ENCODE results near the gene POLK.
A peak's percentile ranks its signal among the peaks of the same experiment; 100 is the strongest.

POLK gene

GRCh38 chr5:75510417-75510835 is 1.3 kb upstream of the POLK start:
- peak overlapping the region; percentile 74 for H3K9ac ChIP-seq (ENCODE audit: low read depth, low read length)
- peak overlapping the region; percentile 78 for H3K27ac ChIP-seq (ENCODE audit: low read depth, low read length)

GRCh38 chr5:75510836-75511434 is 756 bp upstream of the POLK start:
- peak overlapping the region; percentile 78 for H3K27ac ChIP-seq (ENCODE audit: low read depth, low read length)

More at GRCh38 chr5:75510417-75510835, 1.3 kb upstream of the POLK start:
- H3K4me1 ChIP-seq (ENCODE audit: control insufficient read depth, insufficient read depth, low read length) = peaks cover 15% of the 10 kb centered on the region
- peaks cover 3% of the 10 kb centered on the region; the same call in 1 of the 2 replicates for H3K36me3 ChIP-seq (ENCODE audit: control insufficient read depth, insufficient read depth, low read length)
- H3K4me3 ChIP-seq (ENCODE audit: low read depth, low read length) = peak overlapping the region; percentile 100
- H3K9me3 ChIP-seq (ENCODE audit: control insufficient read depth, insufficient read depth, low read length) = no peaks in the 10 kb centered on the region
- no peaks in the 10 kb centered on the region for H3K27me3 ChIP-seq (ENCODE audit: control insufficient read depth, insufficient read depth, low read length)

DNA sequence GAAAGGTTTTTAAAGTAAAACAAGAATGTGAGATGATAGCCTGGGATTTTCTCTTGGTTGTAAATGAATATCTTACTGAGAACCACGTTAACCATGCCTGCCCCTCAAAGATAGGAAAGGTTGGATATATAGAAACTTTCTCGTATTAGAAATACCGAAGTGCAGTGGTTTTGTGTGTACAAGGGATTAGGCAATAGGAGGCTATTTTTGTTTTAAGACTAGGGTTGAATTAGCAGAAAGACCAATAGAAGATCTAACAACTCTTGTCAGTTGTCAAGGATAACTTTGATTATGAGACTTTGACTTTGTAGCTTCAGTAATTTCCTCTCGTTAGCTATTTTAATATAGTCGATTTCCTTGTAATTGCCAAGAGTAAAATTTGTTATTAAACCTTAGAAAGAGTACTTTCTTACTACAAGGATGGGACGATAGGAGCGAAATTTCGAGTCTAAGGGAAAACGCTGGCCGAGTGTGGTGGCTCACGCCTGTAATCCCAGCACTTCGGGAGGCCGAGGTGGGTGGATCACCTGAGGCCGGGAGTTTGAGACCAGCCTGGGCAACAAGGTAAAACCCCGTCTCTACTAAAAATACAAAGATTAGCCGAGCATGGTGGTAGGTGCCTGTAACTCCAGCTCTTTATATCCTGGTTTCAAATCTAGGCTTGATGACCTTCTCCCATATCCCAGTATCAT is 838 bp downstream of the POLK start:
- Histone ChIP-seq H3K9ac (ENCODE audit: low read depth, low read length) (peak overlapping the region; percentile 61; the same call in 1 of the 2 replicates), H3K36me3 (ENCODE audit: control insufficient read depth, insufficient read depth, low read length) (no peaks in the 10 kb centered on the region), H3K4me3 (ENCODE audit: low read depth, low read length) (peak overlapping the region; percentile 100), H3K27me3 (ENCODE audit: control insufficient read depth, insufficient read depth, low read length) (no peaks in the 10 kb centered on the region), H3K4me1 (ENCODE audit: control insufficient read depth, insufficient read depth, low read length) (peaks cover 15% of the 10 kb centered on the region), H3K9me3 (ENCODE audit: control insufficient read depth, insufficient read depth, low read length) (no peaks in the 10 kb centered on the region), H3K27ac (ENCODE audit: low read depth, low read length) (peak overlapping the region; percentile 65)

More at GRCh38 chr5:75510836-75511434, 756 bp upstream of the POLK start:
- H3K27me3 ChIP-seq (ENCODE audit: control insufficient read depth, insufficient read depth, low read length) = no peaks in the 10 kb centered on the region
- H3K4me1 ChIP-seq (ENCODE audit: control insufficient read depth, insufficient read depth, low read length) = peaks cover 15% of the 10 kb centered on the region
- no peaks in the 10 kb centered on the region for H3K36me3 ChIP-seq (ENCODE audit: control insufficient read depth, insufficient read depth, low read length)
- no peaks in the 10 kb centered on the region for H3K9me3 ChIP-seq (ENCODE audit: control insufficient read depth, insufficient read depth, low read length)
- H3K9ac ChIP-seq (ENCODE audit: low read depth, low read length) = peak overlapping the region; percentile 74
- H3K4me3 ChIP-seq (ENCODE audit: low read depth, low read length) = peak overlapping the region; percentile 100

- Histone ChIP-seq H3K27ac (ENCODE audit: low read depth, low read length) (no peak overlapping the region), H3K27me3 (ENCODE audit: control insufficient read depth, insufficient read depth, low read length) (no peaks in the 10 kb centered on the region), H3K4me3 (ENCODE audit: low read depth, low read length) (no peak overlapping the region), H3K9me3 (ENCODE audit: control insufficient read depth, insufficient read depth, low read length) (no peaks in the 10 kb centered on the region), H3K4me1 (ENCODE audit: control insufficient read depth, insufficient read depth, low read length) (peaks cover 15% of the 10 kb centered on the region), H3K36me3 (ENCODE audit: control insufficient read depth, insufficient read depth, low read length) (no peaks in the 10 kb centered on the region), H3K9ac (ENCODE audit: low read depth, low read length) (no peak overlapping the region)
Observed at GRCh38 chr5:75513841-75514240, 2.1 kb downstream of the POLK start.

DNA sequence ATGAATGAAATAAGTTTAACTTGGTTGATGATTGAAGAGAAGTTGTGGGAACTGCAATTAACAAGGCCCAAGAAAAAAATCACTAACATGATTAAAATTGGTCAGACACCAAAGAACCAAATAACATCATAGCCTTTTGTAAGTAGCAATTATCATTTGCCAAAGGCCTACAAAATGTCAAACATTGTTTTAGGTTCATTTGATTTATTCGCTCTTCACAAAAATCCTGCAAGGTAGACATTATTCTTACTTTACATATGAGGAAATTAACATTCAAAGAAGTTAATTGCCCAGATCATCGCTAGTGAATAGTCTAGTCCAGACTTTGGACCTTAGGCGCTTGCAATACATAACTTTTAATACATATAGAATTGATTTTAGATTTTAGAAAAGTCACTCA is 2.6 kb downstream of the POLK start:
- Histone ChIP-seq H3K4me1 (ENCODE audit: control insufficient read depth, insufficient read depth, low read length) (peaks cover 11% of the 10 kb centered on the region), H3K9me3 (ENCODE audit: control insufficient read depth, insufficient read depth, low read length) (no peaks in the 10 kb centered on the region), H3K27me3 (ENCODE audit: control insufficient read depth, insufficient read depth, low read length) (no peaks in the 10 kb centered on the region), H3K36me3 (ENCODE audit: control insufficient read depth, insufficient read depth, low read length) (no peaks in the 10 kb centered on the region), H3K4me3 (ENCODE audit: low read depth, low read length) (no peak overlapping the region), H3K27ac (ENCODE audit: low read depth, low read length) (no peak overlapping the region), H3K9ac (ENCODE audit: low read depth, low read length) (no peak overlapping the region)

DNA sequence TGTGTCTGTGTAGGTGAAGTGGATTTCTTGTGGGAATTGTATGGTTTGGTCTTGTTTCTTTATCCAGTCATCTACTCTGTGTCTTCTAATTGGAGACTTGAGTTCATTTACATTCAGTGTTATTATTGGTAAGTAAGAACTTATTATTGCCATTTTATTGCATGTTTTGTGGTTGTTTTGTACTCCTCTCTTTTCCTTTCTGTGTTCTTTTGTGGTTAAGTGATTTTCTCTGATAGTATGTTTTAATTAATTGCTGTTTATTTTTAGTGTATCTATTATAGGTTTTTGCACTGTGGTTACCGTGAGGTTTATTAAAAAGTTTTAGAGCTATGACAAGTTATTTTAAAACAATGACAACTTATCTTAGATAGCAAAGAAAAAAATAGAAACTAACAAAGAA is 8.1 kb downstream of the POLK start:
- Histone ChIP-seq H3K4me1 (ENCODE audit: control insufficient read depth, insufficient read depth, low read length) (peaks cover 5% of the 10 kb centered on the region; the same call in 1 of the 2 replicates), H3K27me3 (ENCODE audit: control insufficient read depth, insufficient read depth, low read length) (no peaks in the 10 kb centered on the region), H3K9ac (ENCODE audit: low read depth, low read length) (no peak overlapping the region), H3K36me3 (ENCODE audit: control insufficient read depth, insufficient read depth, low read length) (no peaks in the 10 kb centered on the region), H3K9me3 (ENCODE audit: control insufficient read depth, insufficient read depth, low read length) (no peaks in the 10 kb centered on the region), H3K4me3 (ENCODE audit: low read depth, low read length) (no peak overlapping the region), H3K27ac (ENCODE audit: low read depth, low read length) (no peak overlapping the region)

- no peaks in the 10 kb centered on the region for H3K36me3 ChIP-seq (ENCODE audit: control insufficient read depth, insufficient read depth, low read length)
- H3K27ac ChIP-seq (ENCODE audit: low read depth, low read length) = no peak overlapping the region
- H3K9me3 ChIP-seq (ENCODE audit: control insufficient read depth, insufficient read depth, low read length) = no peaks in the 10 kb centered on the region
- H3K9ac ChIP-seq (ENCODE audit: low read depth, low read length) = no peak overlapping the region
- H3K27me3 ChIP-seq (ENCODE audit: control insufficient read depth, insufficient read depth, low read length) = no peaks in the 10 kb centered on the region
- peaks cover 5% of the 10 kb centered on the region; the same call in 1 of the 2 replicates for H3K4me1 ChIP-seq (ENCODE audit: control insufficient read depth, insufficient read depth, low read length)
- H3K4me3 ChIP-seq (ENCODE audit: low read depth, low read length) = no peak overlapping the region
Observed at GRCh38 chr5:75521195-75521594, 9.5 kb downstream of the POLK start.

- H3K36me3 ChIP-seq (ENCODE audit: control insufficient read depth, insufficient read depth, low read length) = no peaks in the 10 kb centered on the region
- H3K4me3 ChIP-seq (ENCODE audit: low read depth, low read length) = no peak overlapping the region
- H3K4me1 ChIP-seq (ENCODE audit: control insufficient read depth, insufficient read depth, low read length) = peaks cover 5% of the 10 kb centered on the region; the same call in 1 of the 2 replicates
- H3K27ac ChIP-seq (ENCODE audit: low read depth, low read length) = no peak overlapping the region
- no peaks in the 10 kb centered on the region for H3K27me3 ChIP-seq (ENCODE audit: control insufficient read depth, insufficient read depth, low read length)
- no peaks in the 10 kb centered on the region for H3K9me3 ChIP-seq (ENCODE audit: control insufficient read depth, insufficient read depth, low read length)
- H3K9ac ChIP-seq (ENCODE audit: low read depth, low read length) = no peak overlapping the region
Observed at GRCh38 chr5:75522025-75522424, 10.3 kb downstream of the POLK start.

- no peak overlapping the region for H3K4me3 ChIP-seq (ENCODE audit: low read depth, low read length)
- peaks cover 5% of the 10 kb centered on the region; the same call in 1 of the 2 replicates for H3K4me1 ChIP-seq (ENCODE audit: control insufficient read depth, insufficient read depth, low read length)
- H3K27me3 ChIP-seq (ENCODE audit: control insufficient read depth, insufficient read depth, low read length) = no peaks in the 10 kb centered on the region
- H3K9ac ChIP-seq (ENCODE audit: low read depth, low read length) = no peak overlapping the region
- H3K27ac ChIP-seq (ENCODE audit: low read depth, low read length) = no peak overlapping the region
- no peaks in the 10 kb centered on the region for H3K36me3 ChIP-seq (ENCODE audit: control insufficient read depth, insufficient read depth, low read length)
- H3K9me3 ChIP-seq (ENCODE audit: control insufficient read depth, insufficient read depth, low read length) = no peaks in the 10 kb centered on the region
Observed at GRCh38 chr5:75522542-75522941, 10.9 kb downstream of the POLK start.

- H3K4me1 ChIP-seq (ENCODE audit: control insufficient read depth, insufficient read depth, low read length) = peaks cover 5% of the 10 kb centered on the region; the same call in 1 of the 2 replicates
- H3K36me3 ChIP-seq (ENCODE audit: control insufficient read depth, insufficient read depth, low read length) = no peaks in the 10 kb centered on the region
- H3K9me3 ChIP-seq (ENCODE audit: control insufficient read depth, insufficient read depth, low read length) = no peaks in the 10 kb centered on the region
- H3K4me3 ChIP-seq (ENCODE audit: low read depth, low read length) = no peak overlapping the region
- H3K27ac ChIP-seq (ENCODE audit: low read depth, low read length) = no peak overlapping the region
- H3K27me3 ChIP-seq (ENCODE audit: control insufficient read depth, insufficient read depth, low read length) = no peaks in the 10 kb centered on the region
- no peak overlapping the region for H3K9ac ChIP-seq (ENCODE audit: low read depth, low read length)
Observed at GRCh38 chr5:75523275-75523674, 11.6 kb downstream of the POLK start.

DNA sequence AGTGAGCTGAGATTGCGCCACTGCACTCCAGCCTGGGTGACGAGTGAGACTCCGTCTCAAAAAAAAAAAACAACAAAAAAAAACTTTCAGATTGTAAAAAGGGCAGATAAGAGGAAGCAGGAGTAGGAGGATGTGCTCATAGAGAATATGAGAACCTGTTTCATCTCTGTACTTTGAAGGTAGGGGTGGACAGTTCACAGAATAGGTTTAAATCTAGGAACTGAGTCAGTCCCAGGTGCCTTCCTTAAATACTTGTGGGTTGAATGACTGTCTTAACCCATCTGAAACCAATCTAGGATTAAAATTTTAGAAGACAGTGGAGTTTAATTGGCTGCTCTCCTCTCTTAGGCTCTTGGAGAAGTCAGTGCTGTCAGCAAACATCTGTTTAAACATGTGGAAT is 12.4 kb downstream of the POLK start:
- peaks cover 5% of the 10 kb centered on the region; the same call in 1 of the 2 replicates for H3K4me1 ChIP-seq (ENCODE audit: control insufficient read depth, insufficient read depth, low read length)
- H3K36me3 ChIP-seq (ENCODE audit: control insufficient read depth, insufficient read depth, low read length) = no peaks in the 10 kb centered on the region
- H3K4me3 ChIP-seq (ENCODE audit: low read depth, low read length) = no peak overlapping the region
- no peaks in the 10 kb centered on the region for H3K9me3 ChIP-seq (ENCODE audit: control insufficient read depth, insufficient read depth, low read length)
- no peak overlapping the region for H3K27ac ChIP-seq (ENCODE audit: low read depth, low read length)
- H3K9ac ChIP-seq (ENCODE audit: low read depth, low read length) = no peak overlapping the region
- no peaks in the 10 kb centered on the region for H3K27me3 ChIP-seq (ENCODE audit: control insufficient read depth, insufficient read depth, low read length)
